OCI-LY1 (cell line): Measurements from ENCODE around the gene FAM53B.

Source experiments
- H2AFZ ChIP-seq: fragments of 200-600 bp; sonication (generic), shearing (Covaris generic); 2 replicates; pipeline ENCODE4 v1.6.0; 2014; ENCODE audit warnings: antibody characterized with exemption, mild to moderate bottlenecking, low read length
- H3F3A ChIP-seq: fragments of 200-600 bp; sonication (generic), shearing (Covaris generic); 2 replicates; pipeline ENCODE4 v1.6.0; 2014; ENCODE audit warnings: mild to moderate bottlenecking, antibody characterized with exemption, low read length, moderate library complexity; ENCODE audit not compliant: insufficient read depth
- H3K27ac ChIP-seq: fragments of 200-600 bp; sonication (generic); 2 replicates; pipeline ENCODE4 v1.5.1; 2014; ENCODE audit warnings: low read length, mixed run types, mild to moderate bottlenecking, low read depth; ENCODE audit not compliant: poor library complexity, severe bottlenecking
- H3K27me3 ChIP-seq: fragments of 200-600 bp; sonication (generic); 2 replicates; pipeline ENCODE4 v1.6.0; 2014; ENCODE audit warnings: antibody characterized with exemption, mild to moderate bottlenecking, low read length, moderate library complexity; ENCODE audit not compliant: insufficient read depth
- H3K36me3 ChIP-seq: fragments of 200-600 bp; sonication (generic); 2 replicates; pipeline ENCODE4 v1.6.1; 2014; ENCODE audit warnings: mild to moderate bottlenecking, antibody characterized with exemption, low read length, moderate library complexity, mixed read lengths; ENCODE audit not compliant: insufficient read depth
- H3K4me1 ChIP-seq: fragments of 200-600 bp; sonication (generic); 2 replicates; pipeline ENCODE4 v1.5.1; 2014; ENCODE audit warnings: mild to moderate bottlenecking, low read length, moderate library complexity; ENCODE audit not compliant: insufficient read depth, severe bottlenecking
- H3K4me2 ChIP-seq: fragments of 200-600 bp; sonication (generic), shearing (Covaris generic); 2 replicates; pipeline ENCODE4 v1.6.1; 2014; ENCODE audit warnings: low read length
- H3K4me3 ChIP-seq: fragments of 200-600 bp; sonication (generic); 2 replicates; pipeline ENCODE4 v1.5.1; 2014; ENCODE audit warnings: low read length, low read depth, mild to moderate bottlenecking, mixed read lengths; ENCODE audit not compliant: poor library complexity, severe bottlenecking
- H3K79me2 ChIP-seq: fragments of 200-600 bp; shearing (Covaris generic); 2 replicates; pipeline ENCODE4 v1.6.1; 2016; ENCODE audit warnings: mixed run types, low read length, mixed read lengths; ENCODE audit not compliant: insufficient read depth
- H3K9ac ChIP-seq: fragments of 200-600 bp; sonication (generic), shearing (Covaris generic); 2 replicates; pipeline ENCODE4 v1.6.1; 2014; ENCODE audit warnings: mild to moderate bottlenecking, low read length, mixed read lengths
- H3K9me2 ChIP-seq: fragments of 200-600 bp; sonication (generic), shearing (Covaris generic); 2 replicates; pipeline ENCODE4 v1.6.1; 2014; ENCODE audit warnings: low read depth, mild to moderate bottlenecking, low read length, mixed read lengths
- H3K9me3 ChIP-seq: fragments of 200-600 bp; shearing (Covaris generic); 2 replicates; pipeline ENCODE4 v1.6.1; 2014; ENCODE audit warnings: low read length, mixed read lengths
- H4K20me1 ChIP-seq: fragments of 200-600 bp; sonication (generic), shearing (Covaris generic); 2 replicates; pipeline ENCODE4 v1.6.0; 2016; ENCODE audit warnings: mild to moderate bottlenecking, low read length; ENCODE audit not compliant: insufficient read depth
- CTCF ChIP-seq: fragments of 200-600 bp; sonication (generic), shearing (Covaris generic); IDR thresholded peaks from 2 replicates; pipeline ENCODE4 v1.5.1; 2017; ENCODE audit warnings: mild to moderate bottlenecking, antibody characterized with exemption, low read length, moderate library complexity, mixed read lengths
- EZH2 ChIP-seq: fragments of 200-600 bp; sonication (generic), shearing (Covaris generic); IDR thresholded peaks from 2 replicates; pipeline ENCODE4 v1.8.0; 2017; ENCODE audit warnings: borderline replicate concordance, mixed run types, mild to moderate bottlenecking, antibody characterized with exemption, low read length, moderate library complexity, mixed read lengths

The FAM53B gene

GRCh38 chr10:124665091-124665490, 79.1 kb downstream of the FAM53B start:
- Histone ChIP-seq H3K36me3 (peaks cover 55% of the 10 kb centered on the region; the same call in 1 of the 2 replicates), H3K4me2 (no peak overlapping the region), H3K9ac (no peak overlapping the region), H3K79me2 (no peaks in the 10 kb centered on the region; the same call in 1 of the 2 replicates), H3K27me3 (no peaks in the 10 kb centered on the region), H3K4me1 (no peaks in the 10 kb centered on the region), H3K9me2 (no peaks in the 10 kb centered on the region), H2AFZ (no peak overlapping the region), H3F3A (no peaks in the 10 kb centered on the region), H3K27ac (no peak overlapping the region), H3K4me3 (no peak overlapping the region), H4K20me1 (no peaks in the 10 kb centered on the region), H3K9me3 (no peaks in the 10 kb centered on the region)
- TF ChIP-seq EZH2 (no peak), CTCF (no peak)

GRCh38 chr10:124663766-124664360, 80.3 kb downstream of the FAM53B start:
- H4K20me1 ChIP-seq = no peaks in the 10 kb centered on the region
- TF ChIP-seq EZH2 (no peak), CTCF (no peak)
- no peak overlapping the region for H3K4me2 ChIP-seq
- no peaks in the 10 kb centered on the region for H3K4me1 ChIP-seq
- no peaks in the 10 kb centered on the region for H3F3A ChIP-seq
- H2AFZ ChIP-seq = no peak overlapping the region
- no peak overlapping the region for H3K4me3 ChIP-seq
- no peaks in the 10 kb centered on the region; the same call in 1 of the 2 replicates for H3K79me2 ChIP-seq
- H3K9me2 ChIP-seq = no peaks in the 10 kb centered on the region
- no peaks in the 10 kb centered on the region for H3K27me3 ChIP-seq
- H3K36me3 ChIP-seq = peaks cover 55% of the 10 kb centered on the region; the same call in 1 of the 2 replicates
- no peak overlapping the region for H3K9ac ChIP-seq
- H3K9me3 ChIP-seq = no peaks in the 10 kb centered on the region
- no peak overlapping the region for H3K27ac ChIP-seq

- H4K20me1 ChIP-seq = no peaks in the 10 kb centered on the region
- H3F3A ChIP-seq = no peaks in the 10 kb centered on the region
- H3K4me1 ChIP-seq = peaks cover under 1% of the 10 kb centered on the region
- no peaks in the 10 kb centered on the region for H3K9me3 ChIP-seq
- TF ChIP-seq EZH2 (no peak), CTCF (no peak)
- no peak overlapping the region for H3K4me2 ChIP-seq
- H3K9me2 ChIP-seq = no peaks in the 10 kb centered on the region
- no peaks in the 10 kb centered on the region for H3K27me3 ChIP-seq
- H3K4me3 ChIP-seq = no peak overlapping the region
- no peak overlapping the region for H3K9ac ChIP-seq
- H3K79me2 ChIP-seq = no peaks in the 10 kb centered on the region; the same call in 1 of the 2 replicates
- no peak overlapping the region for H3K27ac ChIP-seq
- peaks cover 52% of the 10 kb centered on the region; the same call in 1 of the 2 replicates for H3K36me3 ChIP-seq
- H2AFZ ChIP-seq = no peak overlapping the region
Observed at GRCh38 chr10:124663228-124663627, 81.0 kb downstream of the FAM53B start.
